HepG2 (cell line): ENCODE results near the gene PAPPA. TPM values are rescaled to one million over a fixed set of nuclear protein-coding genes. Genes with fewer than 3 reads are reported as not detected.

Experiments
- IKZF4 ChIP-seq: sonication (generic); formaldehyde crosslinking; IDR thresholded peaks from 2 replicates; pipeline ENCODE4 v1.5.1; 2020; ENCODE audit warnings: borderline replicate concordance, mild to moderate bottlenecking, low read depth, missing genetic modification reagents; ENCODE audit errors: not compliant biosample characterization
- MAFK ChIP-seq, 2 experiments: IDR thresholded peaks in 1 of 2; conservative IDR thresholded peaks in 1 of 2; 2 replicates each; pipeline ENCODE4 v1.6.1; 2011; ENCODE audit warnings: improper control_type of control experiment in 2 of 2, low read length in 2 of 2
- NR2F2 ChIP-seq: IDR thresholded peaks from 2 replicates; pipeline ENCODE4 v1.6.1; 2012; ENCODE audit warnings: low read depth, inconsistent platforms, borderline replicate concordance
- PITX1 ChIP-seq: sonication (generic); formaldehyde crosslinking; IDR thresholded peaks from 2 replicates; pipeline ENCODE4 v1.5.1; 2020; ENCODE audit warnings: mild to moderate bottlenecking, missing genetic modification reagents
- SETDB1 ChIP-seq: sonication (generic); formaldehyde crosslinking; IDR thresholded peaks from 2 replicates; pipeline ENCODE4 v1.5.1; 2020; ENCODE audit warnings: missing genetic modification reagents, mild to moderate bottlenecking, borderline replicate concordance
- ZMYM4 ChIP-seq: sonication (generic); formaldehyde crosslinking; IDR thresholded peaks from 2 replicates; pipeline ENCODE4 v1.8.1; 2023; ENCODE audit warnings: mild to moderate bottlenecking, missing genetic modification reagents
- ZNF451 ChIP-seq: sonication (generic); formaldehyde crosslinking; IDR thresholded peaks from 2 replicates; pipeline ENCODE4 v1.5.0; 2020; ENCODE audit warnings: mild to moderate bottlenecking, missing genetic modification reagents
- polyA plus RNA-seq, 8 experiments: library from polyadenylated mRNA; depleted of rRNA in 3 of 8; stranded (reverse) in 7 of 8; unstranded in 1 of 8; fragments of >200 nt; fragmentation: Illumina TruSeq in 4 of 8; extraction: Trizol in 4 of 8; gene quantifications; 2 replicates each; pipeline versions ENCODE4 v1.2.1 to v1.2.3, GENCODE V29; 2011 to 2016; ENCODE audit warnings: low read depth in 4 of 8, missing spikeins in 1 of 8, mixed read lengths in 1 of 8; ENCODE audit not compliant: insufficient read depth in 1 of 8
- total RNA-seq, 5 experiments: library from RNA; depleted of rRNA; stranded (reverse); fragments of >200 nt; fragmentation: Illumina TruSeq; extraction: Trizol; gene quantifications; 2 replicates each; pipeline ENCODE4 v1.2.3, GENCODE V29; 2016; ENCODE audit warnings: low read depth in 1 of 5
- TF ChIP-seq, protein P1 (sequence below): sonication (generic); formaldehyde crosslinking; IDR thresholded peaks from 2 replicates; pipeline ENCODE4 v1.4.0; 2020; ENCODE audit warnings: missing genetic modification reagents
- TF ChIP-seq, protein P2 (sequence below): sonication (generic); formaldehyde crosslinking; IDR thresholded peaks from 2 replicates; pipeline ENCODE4 v1.8.1; 2022; ENCODE audit warnings: low read depth, mild to moderate bottlenecking, missing genetic modification reagents
- TF ChIP-seq, protein P3 (sequence below): fragments of 450-650 bp; IDR thresholded peaks from 2 replicates; pipeline ENCODE4 v1.6.1; 2017; ENCODE audit warnings: mild to moderate bottlenecking
- TF ChIP-seq, protein P4 (sequence below): sonication (generic); formaldehyde crosslinking; IDR thresholded peaks from 2 replicates; pipeline ENCODE4 v1.4.0; 2020; ENCODE audit warnings: missing genetic modification reagents, borderline replicate concordance
- TF ChIP-seq, protein P5 (sequence below): sonication (generic); formaldehyde crosslinking; IDR thresholded peaks from 2 replicates; pipeline ENCODE4 v1.9.0; 2022; ENCODE audit warnings: missing genetic modification reagents, mild to moderate bottlenecking, borderline replicate concordance
- TF ChIP-seq, protein P6 (sequence below): sonication (generic); formaldehyde crosslinking; conservative IDR thresholded peaks from 2 replicates; pipeline ENCODE4 v1.8.1; 2023; ENCODE audit warnings: missing genetic modification reagents

Gene PAPPA
- total and polyA plus RNA-seq, 2 of the 13 experiments (the other 11 are each of a cell fraction or from before 2014, with no cell fraction given) = 0.09 to 0.11 TPM

DNA sequence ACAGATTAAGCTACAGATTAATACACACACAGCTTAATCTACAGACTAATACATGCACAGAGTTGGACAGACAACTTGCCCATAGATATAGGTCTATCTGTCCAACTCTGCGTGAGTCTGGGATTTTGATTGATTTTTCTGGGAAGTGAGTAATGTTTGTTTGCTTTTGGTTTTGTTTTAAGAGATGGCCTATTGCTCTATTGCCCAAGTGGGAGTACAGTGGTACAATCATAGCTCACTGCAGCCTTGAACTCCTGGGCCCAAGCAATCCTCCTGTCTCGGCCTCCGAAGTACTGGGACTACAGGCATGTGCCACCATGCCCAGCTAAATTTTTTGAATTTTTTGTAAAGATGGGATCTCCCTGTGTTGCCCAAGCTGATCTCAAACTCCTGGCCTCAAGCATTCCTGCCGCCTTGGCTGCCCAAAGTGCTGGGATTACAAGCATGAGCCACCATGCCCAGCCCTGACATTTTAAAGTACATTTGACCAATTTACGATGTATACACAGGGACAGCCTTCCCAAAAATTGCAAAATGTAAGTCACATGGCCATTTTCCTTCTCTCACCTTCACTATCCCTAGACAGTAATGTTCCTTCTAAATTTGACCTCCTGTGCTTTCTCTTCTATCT, 50.8 kb downstream of the PAPPA start (continued):
- TF ChIP-seq, protein P1, sequence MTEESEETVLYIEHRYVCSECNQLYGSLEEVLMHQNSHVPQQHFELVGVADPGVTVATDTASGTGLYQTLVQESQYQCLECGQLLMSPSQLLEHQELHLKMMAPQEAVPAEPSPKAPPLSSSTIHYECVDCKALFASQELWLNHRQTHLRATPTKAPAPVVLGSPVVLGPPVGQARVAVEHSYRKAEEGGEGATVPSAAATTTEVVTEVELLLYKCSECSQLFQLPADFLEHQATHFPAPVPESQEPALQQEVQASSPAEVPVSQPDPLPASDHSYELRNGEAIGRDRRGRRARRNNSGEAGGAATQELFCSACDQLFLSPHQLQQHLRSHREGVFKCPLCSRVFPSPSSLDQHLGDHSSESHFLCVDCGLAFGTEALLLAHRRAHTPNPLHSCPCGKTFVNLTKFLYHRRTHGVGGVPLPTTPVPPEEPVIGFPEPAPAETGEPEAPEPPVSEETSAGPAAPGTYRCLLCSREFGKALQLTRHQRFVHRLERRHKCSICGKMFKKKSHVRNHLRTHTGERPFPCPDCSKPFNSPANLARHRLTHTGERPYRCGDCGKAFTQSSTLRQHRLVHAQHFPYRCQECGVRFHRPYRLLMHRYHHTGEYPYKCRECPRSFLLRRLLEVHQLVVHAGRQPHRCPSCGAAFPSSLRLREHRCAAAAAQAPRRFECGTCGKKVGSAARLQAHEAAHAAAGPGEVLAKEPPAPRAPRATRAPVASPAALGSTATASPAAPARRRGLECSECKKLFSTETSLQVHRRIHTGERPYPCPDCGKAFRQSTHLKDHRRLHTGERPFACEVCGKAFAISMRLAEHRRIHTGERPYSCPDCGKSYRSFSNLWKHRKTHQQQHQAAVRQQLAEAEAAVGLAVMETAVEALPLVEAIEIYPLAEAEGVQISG (CRISPR knock-in tag) = no peak
- TF ChIP-seq, protein P2, sequence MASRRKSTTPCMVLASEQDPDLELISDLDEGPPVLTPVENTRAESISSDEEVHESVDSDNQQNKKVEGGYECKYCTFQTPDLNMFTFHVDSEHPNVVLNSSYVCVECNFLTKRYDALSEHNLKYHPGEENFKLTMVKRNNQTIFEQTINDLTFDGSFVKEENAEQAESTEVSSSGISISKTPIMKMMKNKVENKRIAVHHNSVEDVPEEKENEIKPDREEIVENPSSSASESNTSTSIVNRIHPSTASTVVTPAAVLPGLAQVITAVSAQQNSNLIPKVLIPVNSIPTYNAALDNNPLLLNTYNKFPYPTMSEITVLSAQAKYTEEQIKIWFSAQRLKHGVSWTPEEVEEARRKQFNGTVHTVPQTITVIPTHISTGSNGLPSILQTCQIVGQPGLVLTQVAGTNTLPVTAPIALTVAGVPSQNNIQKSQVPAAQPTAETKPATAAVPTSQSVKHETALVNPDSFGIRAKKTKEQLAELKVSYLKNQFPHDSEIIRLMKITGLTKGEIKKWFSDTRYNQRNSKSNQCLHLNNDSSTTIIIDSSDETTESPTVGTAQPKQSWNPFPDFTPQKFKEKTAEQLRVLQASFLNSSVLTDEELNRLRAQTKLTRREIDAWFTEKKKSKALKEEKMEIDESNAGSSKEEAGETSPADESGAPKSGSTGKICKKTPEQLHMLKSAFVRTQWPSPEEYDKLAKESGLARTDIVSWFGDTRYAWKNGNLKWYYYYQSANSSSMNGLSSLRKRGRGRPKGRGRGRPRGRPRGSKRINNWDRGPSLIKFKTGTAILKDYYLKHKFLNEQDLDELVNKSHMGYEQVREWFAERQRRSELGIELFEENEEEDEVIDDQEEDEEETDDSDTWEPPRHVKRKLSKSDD (CRISPR knock-in tag) = no peak
- TF ChIP-seq ZNF451 (no peak), MAFK (conservative IDR thresholded peaks at IDR 0.05 in 1 of 2, IDR thresholded peaks at IDR 0.05 in 1 of 2; ENCODE audit: low read length in 2 of 2) (no peak), PITX1 (CRISPR knock-in tag) (peak; percentile 77), SETDB1 (CRISPR knock-in tag) (no peak), IKZF4 (CRISPR knock-in tag) (no peak), NR2F2 (peak; percentile 64), ZMYM4 (CRISPR knock-in tag) (peak; percentile 64)
- TF ChIP-seq, protein P3, sequence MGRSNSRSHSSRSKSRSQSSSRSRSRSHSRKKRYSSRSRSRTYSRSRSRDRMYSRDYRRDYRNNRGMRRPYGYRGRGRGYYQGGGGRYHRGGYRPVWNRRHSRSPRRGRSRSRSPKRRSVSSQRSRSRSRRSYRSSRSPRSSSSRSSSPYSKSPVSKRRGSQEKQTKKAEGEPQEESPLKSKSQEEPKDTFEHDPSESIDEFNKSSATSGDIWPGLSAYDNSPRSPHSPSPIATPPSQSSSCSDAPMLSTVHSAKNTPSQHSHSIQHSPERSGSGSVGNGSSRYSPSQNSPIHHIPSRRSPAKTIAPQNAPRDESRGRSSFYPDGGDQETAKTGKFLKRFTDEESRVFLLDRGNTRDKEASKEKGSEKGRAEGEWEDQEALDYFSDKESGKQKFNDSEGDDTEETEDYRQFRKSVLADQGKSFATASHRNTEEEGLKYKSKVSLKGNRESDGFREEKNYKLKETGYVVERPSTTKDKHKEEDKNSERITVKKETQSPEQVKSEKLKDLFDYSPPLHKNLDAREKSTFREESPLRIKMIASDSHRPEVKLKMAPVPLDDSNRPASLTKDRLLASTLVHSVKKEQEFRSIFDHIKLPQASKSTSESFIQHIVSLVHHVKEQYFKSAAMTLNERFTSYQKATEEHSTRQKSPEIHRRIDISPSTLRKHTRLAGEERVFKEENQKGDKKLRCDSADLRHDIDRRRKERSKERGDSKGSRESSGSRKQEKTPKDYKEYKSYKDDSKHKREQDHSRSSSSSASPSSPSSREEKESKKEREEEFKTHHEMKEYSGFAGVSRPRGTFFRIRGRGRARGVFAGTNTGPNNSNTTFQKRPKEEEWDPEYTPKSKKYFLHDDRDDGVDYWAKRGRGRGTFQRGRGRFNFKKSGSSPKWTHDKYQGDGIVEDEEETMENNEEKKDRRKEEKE = no peak
- TF ChIP-seq, protein P4, sequence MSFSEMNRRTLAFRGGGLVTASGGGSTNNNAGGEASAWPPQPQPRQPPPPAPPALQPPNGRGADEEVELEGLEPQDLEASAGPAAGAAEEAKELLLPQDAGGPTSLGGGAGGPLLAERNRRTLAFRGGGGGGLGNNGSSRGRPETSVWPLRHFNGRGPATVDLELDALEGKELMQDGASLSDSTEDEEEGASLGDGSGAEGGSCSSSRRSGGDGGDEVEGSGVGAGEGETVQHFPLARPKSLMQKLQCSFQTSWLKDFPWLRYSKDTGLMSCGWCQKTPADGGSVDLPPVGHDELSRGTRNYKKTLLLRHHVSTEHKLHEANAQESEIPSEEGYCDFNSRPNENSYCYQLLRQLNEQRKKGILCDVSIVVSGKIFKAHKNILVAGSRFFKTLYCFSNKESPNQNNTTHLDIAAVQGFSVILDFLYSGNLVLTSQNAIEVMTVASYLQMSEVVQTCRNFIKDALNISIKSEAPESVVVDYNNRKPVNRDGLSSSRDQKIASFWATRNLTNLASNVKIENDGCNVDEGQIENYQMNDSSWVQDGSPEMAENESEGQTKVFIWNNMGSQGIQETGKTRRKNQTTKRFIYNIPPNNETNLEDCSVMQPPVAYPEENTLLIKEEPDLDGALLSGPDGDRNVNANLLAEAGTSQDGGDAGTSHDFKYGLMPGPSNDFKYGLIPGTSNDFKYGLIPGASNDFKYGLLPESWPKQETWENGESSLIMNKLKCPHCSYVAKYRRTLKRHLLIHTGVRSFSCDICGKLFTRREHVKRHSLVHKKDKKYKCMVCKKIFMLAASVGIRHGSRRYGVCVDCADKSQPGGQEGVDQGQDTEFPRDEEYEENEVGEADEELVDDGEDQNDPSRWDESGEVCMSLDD (CRISPR knock-in tag) = no peak
- TF ChIP-seq, protein P5, sequence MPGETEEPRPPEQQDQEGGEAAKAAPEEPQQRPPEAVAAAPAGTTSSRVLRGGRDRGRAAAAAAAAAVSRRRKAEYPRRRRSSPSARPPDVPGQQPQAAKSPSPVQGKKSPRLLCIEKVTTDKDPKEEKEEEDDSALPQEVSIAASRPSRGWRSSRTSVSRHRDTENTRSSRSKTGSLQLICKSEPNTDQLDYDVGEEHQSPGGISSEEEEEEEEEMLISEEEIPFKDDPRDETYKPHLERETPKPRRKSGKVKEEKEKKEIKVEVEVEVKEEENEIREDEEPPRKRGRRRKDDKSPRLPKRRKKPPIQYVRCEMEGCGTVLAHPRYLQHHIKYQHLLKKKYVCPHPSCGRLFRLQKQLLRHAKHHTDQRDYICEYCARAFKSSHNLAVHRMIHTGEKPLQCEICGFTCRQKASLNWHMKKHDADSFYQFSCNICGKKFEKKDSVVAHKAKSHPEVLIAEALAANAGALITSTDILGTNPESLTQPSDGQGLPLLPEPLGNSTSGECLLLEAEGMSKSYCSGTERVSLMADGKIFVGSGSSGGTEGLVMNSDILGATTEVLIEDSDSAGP (CRISPR knock-in tag) = no peak
- TF ChIP-seq, protein P6, sequence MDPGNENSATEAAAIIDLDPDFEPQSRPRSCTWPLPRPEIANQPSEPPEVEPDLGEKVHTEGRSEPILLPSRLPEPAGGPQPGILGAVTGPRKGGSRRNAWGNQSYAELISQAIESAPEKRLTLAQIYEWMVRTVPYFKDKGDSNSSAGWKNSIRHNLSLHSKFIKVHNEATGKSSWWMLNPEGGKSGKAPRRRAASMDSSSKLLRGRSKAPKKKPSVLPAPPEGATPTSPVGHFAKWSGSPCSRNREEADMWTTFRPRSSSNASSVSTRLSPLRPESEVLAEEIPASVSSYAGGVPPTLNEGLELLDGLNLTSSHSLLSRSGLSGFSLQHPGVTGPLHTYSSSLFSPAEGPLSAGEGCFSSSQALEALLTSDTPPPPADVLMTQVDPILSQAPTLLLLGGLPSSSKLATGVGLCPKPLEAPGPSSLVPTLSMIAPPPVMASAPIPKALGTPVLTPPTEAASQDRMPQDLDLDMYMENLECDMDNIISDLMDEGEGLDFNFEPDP (CRISPR knock-in tag) = no peak
